NCI-H2081 (cell line): ENCODE results near the gene ZNF22.

Experiments
- DNase-seq, 2 experiments: peaks; one replicate each; lab custom pipeline; 2025; lab: John Stamatoyannopoulos, UW

Gene ZNF22

GRCh38 chr10:45015590-45015989 lies 14.9 kb downstream of the ZNF22 start:
- DNase-seq = no peak

- DNase-seq = no peak
Observed at GRCh38 chr10:45023426-45023825, 22.7 kb downstream of the ZNF22 start.

- DNase-seq = no peak
Observed at GRCh38 chr10:45034301-45034700, 33.6 kb downstream of the ZNF22 start.

- DNase-seq = no peak
Observed at GRCh38 chr10:45035673-45036072, 35.0 kb downstream of the ZNF22 start.

- DNase-seq = no peak
Observed at GRCh38 chr10:45040921-45041542, 40.3 kb downstream of the ZNF22 start.

GRCh38 chr10:45044290-45044689 lies 43.6 kb downstream of the ZNF22 start:
- no peak for DNase-seq

- DNase-seq = no peak
Observed at GRCh38 chr10:45050551-45051235, 50.0 kb downstream of the ZNF22 start.

GRCh38 chr10:45052700-45053099 lies 52.0 kb downstream of the ZNF22 start:
- DNase-seq = no peak

- no peak for DNase-seq
Observed at GRCh38 chr10:45053569-45054100, 52.9 kb downstream of the ZNF22 start.
